Chondrocyte (in vitro differentiated cells): ENCODE data around the gene ELMO1. TPM values are rescaled to one million over a fixed set of nuclear protein-coding genes. Genes with fewer than 3 reads are reported as not detected.

Experiments
- DNase-seq: peaks from one replicate; pipeline ENCODE4 v3.0.0; 2021; ENCODE audit warnings: mixed read lengths, low spot score
- H3K27ac Mint-ChIP-seq: one replicate; pipeline ENCODE4 v1.8.0; 2021; ENCODE audit warnings: mild to moderate bottlenecking, moderate library complexity, mixed read lengths; ENCODE audit not compliant: unreplicated experiment
- H3K27me3 Mint-ChIP-seq: 2 replicates; pipeline ENCODE4 v1.8.0; 2021; ENCODE audit warnings: low read depth, mixed read lengths
- H3K36me3 Mint-ChIP-seq: 2 replicates; pipeline ENCODE4 v1.8.0; 2021; ENCODE audit warnings: low read depth, mixed read lengths
- H3K4me1 Mint-ChIP-seq: 2 replicates; pipeline ENCODE4 v1.8.0; 2021; ENCODE audit warnings: low read depth, mild to moderate bottlenecking, mixed read lengths
- H3K4me3 Mint-ChIP-seq: one replicate; pipeline ENCODE4 v1.8.0; 2021; ENCODE audit warnings: mild to moderate bottlenecking, moderate library complexity, mixed read lengths; ENCODE audit not compliant: unreplicated experiment
- H3K9me3 Mint-ChIP-seq: 2 replicates; pipeline ENCODE4 v1.8.0; 2021; ENCODE audit warnings: low read depth, mixed read lengths
- CTCF ChIP-seq: fragments of 200-600 bp; sonication (generic); IDR thresholded peaks from 2 replicates; pipeline ENCODE4 v1.5.0; 2021; ENCODE audit warnings: antibody characterized with exemption, mild to moderate bottlenecking, moderate library complexity
- microRNA-seq: library from miRNA; unstranded; fragments of <30 nt; microRNA quantifications from one replicate; pipeline ENCODE4 v1.2.0, GENCODE V29; 2020; ENCODE audit warnings: borderline number of aligned reads
- total RNA-seq: library from RNA; stranded (reverse); gene quantifications from 3 replicates; pipeline ENCODE4 v1.2.1, GENCODE V29; 2021

The ELMO1 gene
- total RNA-seq, 1 donor from 2014 or later, result 0.42 TPM

DNA sequence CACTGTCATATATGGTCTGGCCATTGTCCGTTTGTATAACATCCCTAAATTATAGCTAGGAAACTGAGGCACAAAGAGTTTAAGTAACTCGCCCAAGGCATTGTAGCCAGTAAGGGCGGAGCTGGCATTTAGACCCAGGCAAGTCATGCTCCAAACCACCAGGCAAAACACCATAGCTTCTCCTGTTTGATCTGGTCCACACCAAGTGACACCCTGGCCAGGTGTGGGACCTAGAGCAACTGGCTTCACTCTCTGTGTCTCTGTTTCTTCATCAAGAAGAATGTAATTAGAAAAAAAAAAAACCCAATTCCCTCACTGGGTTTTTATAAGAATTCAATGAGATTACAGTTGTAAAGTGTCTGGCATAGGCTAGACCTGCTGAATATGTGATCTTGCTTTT lies 639.2 kb downstream of the ELMO1 start:
- TF ChIP-seq CTCF, result no peak
- Mint-ChIP-seq H3K27ac (no peak overlapping the region), H3K4me1 (peaks cover 3% of the 10 kb centered on the region), H3K9me3 (no peaks in the 10 kb centered on the region), H3K36me3 (no peaks in the 10 kb centered on the region), H3K27me3 (peaks cover 6% of the 10 kb centered on the region), H3K4me3 (no peak overlapping the region)
- no peak for DNase-seq

DNA sequence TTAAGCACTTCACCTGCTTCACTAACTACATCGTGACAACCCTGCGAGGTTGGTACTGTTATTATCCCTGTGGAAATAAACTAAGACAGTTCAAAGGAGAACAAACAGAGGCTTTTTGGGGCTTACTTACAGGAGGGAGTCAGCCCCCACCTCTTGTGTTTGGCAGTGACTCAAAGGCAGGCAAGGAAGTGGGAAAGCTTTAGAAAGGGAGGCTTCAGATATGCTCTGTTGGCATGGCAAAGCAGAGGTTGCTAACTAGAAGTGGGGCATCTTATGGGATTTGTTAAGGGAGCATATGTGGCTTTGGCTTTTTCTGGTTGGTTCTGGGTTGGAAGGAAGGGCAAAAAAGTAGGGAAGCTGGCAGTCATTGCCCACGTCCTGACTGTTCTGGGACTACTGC lies 639.6 kb downstream of the ELMO1 start:
- H3K4me3 Mint-ChIP-seq, result no peak overlapping the region
- H3K4me1 Mint-ChIP-seq, result peaks cover 3% of the 10 kb centered on the region
- H3K9me3 Mint-ChIP-seq, result no peaks in the 10 kb centered on the region
- peaks cover 6% of the 10 kb centered on the region for H3K27me3 Mint-ChIP-seq
- H3K36me3 Mint-ChIP-seq, result no peaks in the 10 kb centered on the region
- DNase-seq, result no peak
- no peak for TF ChIP-seq CTCF
- no peak overlapping the region for H3K27ac Mint-ChIP-seq

- Mint-ChIP-seq H3K9me3 (no peaks in the 10 kb centered on the region), H3K27me3 (peaks cover 9% of the 10 kb centered on the region), H3K27ac (no peak overlapping the region), H3K36me3 (no peaks in the 10 kb centered on the region), H3K4me3 (no peak overlapping the region), H3K4me1 (peaks cover 3% of the 10 kb centered on the region)
- DNase-seq, result no peak
- TF ChIP-seq CTCF, result no peak
Measured at GRCh38 chr7:36806891-36807290, 641.8 kb downstream of the ELMO1 start.

Small RNAs within 50 kb of the gene (microRNA-seq; reads per million reads assigned to microRNA genes)
- gene MIR1200, result not detected

Other genes with a start within 250 kb of the ELMO1 start
- not detected in 3 replicates for gene GPR141, start 234.9 kb upstream of the ELMO1 start, total RNA-seq